ENCODE results near the gene DNAJC11.

- TF ChIP-seq CTCF (IDR thresholded peaks at IDR 0.05) (no peak), POLR2A (IDR thresholded peaks at IDR 0.05) (no peak), EP300 (IDR thresholded peaks at IDR 0.05) (no peak), POLR2AphosphoS5 (IDR thresholded peaks at IDR 0.05) (peak in 2 of 4 donors; percentile 25 to 29)
Measured at GRCh38 chr1:6672558-6672957, 29.1 kb downstream of the DNAJC11 start.
